GM23338 (cell line): ENCODE measurements around the gene NAT8L.

Experiments used
- CREB1 ChIP-seq: fragments of 250-450 bp; sonication (Bioruptor Pico); IDR thresholded peaks from 2 replicates; pipeline ENCODE4 v1.5.0; 2020; ENCODE audit warnings: low read depth, mild to moderate bottlenecking, moderate library complexity
- EZH2phosphoT487 ChIP-seq: fragments of 200-600 bp; sonication (generic); IDR thresholded peaks from one replicate; pipeline ENCODE4 v1.8.1; 2018; ENCODE audit warnings: antibody characterized with exemption; ENCODE audit not compliant: unreplicated experiment
- JUNB ChIP-seq: IDR thresholded peaks from one replicate; pipeline ENCODE4 v1.6.1; 2016; ENCODE audit warnings: antibody characterized with exemption; ENCODE audit not compliant: unreplicated experiment
- POLR2AphosphoS5 ChIP-seq: IDR thresholded peaks from 2 replicates; pipeline ENCODE4 v1.6.1; 2016; ENCODE audit warnings: antibody characterized with exemption, low read depth
- TF ChIP-seq, protein P1 (sequence below), 2 experiments: fragments of 200-600 bp in 1 of 2; sonication (generic) in 1 of 2; conservative IDR thresholded peaks; 2 replicates each; pipeline versions ENCODE4 v1.5.1 to v1.6.1; 2016 to 2017; ENCODE audit warnings: antibody characterized with exemption in 2 of 2, low read depth in 2 of 2, mild to moderate bottlenecking in 2 of 2, moderate library complexity in 1 of 2

DNA sequence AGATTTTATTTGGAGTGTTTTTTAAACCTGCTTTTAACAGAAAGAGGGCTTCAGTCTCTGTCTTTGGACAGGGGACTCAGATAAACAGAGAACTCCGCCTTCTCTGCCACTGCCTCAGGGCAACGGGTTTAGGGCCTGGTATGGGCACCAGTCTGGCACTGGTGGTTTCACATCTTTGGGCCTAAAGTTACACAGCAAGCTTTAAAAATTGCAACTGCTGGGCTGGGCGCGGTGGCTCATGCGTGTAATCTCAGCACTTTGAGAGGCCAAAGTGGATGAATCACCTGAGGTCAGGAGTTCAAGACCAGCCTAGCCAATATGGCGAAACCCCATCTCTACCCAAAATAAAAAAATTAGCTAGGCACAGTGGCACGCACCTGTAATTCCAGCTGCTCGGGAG, 10.3 kb upstream of the NAT8L start:
- TF ChIP-seq, protein P1, sequence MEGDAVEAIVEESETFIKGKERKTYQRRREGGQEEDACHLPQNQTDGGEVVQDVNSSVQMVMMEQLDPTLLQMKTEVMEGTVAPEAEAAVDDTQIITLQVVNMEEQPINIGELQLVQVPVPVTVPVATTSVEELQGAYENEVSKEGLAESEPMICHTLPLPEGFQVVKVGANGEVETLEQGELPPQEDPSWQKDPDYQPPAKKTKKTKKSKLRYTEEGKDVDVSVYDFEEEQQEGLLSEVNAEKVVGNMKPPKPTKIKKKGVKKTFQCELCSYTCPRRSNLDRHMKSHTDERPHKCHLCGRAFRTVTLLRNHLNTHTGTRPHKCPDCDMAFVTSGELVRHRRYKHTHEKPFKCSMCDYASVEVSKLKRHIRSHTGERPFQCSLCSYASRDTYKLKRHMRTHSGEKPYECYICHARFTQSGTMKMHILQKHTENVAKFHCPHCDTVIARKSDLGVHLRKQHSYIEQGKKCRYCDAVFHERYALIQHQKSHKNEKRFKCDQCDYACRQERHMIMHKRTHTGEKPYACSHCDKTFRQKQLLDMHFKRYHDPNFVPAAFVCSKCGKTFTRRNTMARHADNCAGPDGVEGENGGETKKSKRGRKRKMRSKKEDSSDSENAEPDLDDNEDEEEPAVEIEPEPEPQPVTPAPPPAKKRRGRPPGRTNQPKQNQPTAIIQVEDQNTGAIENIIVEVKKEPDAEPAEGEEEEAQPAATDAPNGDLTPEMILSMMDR (conservative IDR thresholded peaks at IDR 0.05; ENCODE audit: low read depth in 2 of 2), result no peak
- TF ChIP-seq EZH2phosphoT487 (no peak), JUNB (no peak), POLR2AphosphoS5 (no peak), CREB1 (CRISPR knock-in tag) (no peak)
